ENCODE results near the gene PACRG.

The PACRG gene

DNA sequence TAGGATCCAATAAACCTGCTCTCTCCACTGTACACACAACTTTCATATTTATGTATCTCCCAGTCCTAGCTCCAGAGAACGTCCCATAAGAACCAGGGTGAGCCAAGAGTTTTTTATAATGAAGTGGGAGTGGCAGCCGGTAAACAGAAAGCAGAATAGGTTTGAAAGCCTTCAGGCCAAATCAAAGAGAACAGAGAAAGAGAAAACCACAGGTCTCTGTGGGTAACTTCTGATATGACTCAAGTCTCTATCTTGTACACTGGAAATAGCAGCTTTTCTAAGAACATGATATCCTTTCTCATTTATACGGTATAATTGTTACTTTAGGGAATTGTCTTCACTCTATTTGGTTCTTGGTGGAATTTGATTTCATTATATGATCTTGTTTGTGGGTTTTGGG is 273.6 kb downstream of the PACRG start:
- TF ChIP-seq EP300 (IDR thresholded peaks at IDR 0.05; ENCODE audit: borderline replicate concordance): no peak
- TF ChIP-seq NFIC (IDR thresholded peaks at IDR 0.05): no peak

DNA sequence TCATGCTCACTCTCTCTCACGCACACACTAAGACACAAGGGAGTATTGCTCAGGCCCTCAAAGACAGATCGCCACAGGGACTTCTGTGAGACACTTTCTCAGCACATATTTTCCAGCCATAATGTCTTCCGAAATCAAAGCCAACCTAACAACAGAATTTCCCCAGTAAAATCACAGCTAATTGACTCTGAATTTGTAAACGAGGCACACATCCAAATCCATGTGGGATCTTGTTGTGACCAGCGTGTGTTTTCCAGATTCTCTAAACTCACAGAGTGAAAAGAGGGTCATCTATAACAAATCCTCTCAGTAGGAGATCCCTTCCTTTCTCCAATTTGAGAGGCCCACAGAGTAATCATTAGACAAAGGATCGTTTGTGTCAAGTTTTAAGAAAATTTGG is 280.4 kb downstream of the PACRG start:
- no peak for TF ChIP-seq TEAD4 (IDR thresholded peaks at IDR 0.05)
- TF ChIP-seq TCF12 (IDR thresholded peaks at IDR 0.05; ENCODE audit: low read depth): no peak
- no peak for TF ChIP-seq FOXM1 (IDR thresholded peaks at IDR 0.05; ENCODE audit: borderline replicate concordance, low read depth)
- no peak for TF ChIP-seq EP300 (IDR thresholded peaks at IDR 0.05; ENCODE audit: borderline replicate concordance)
- no peak for TF ChIP-seq YY1 (IDR thresholded peaks at IDR 0.05; ENCODE audit: low read depth)
- TF ChIP-seq, protein P1, sequence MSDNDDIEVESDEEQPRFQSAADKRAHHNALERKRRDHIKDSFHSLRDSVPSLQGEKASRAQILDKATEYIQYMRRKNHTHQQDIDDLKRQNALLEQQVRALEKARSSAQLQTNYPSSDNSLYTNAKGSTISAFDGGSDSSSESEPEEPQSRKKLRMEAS (IDR thresholded peaks at IDR 0.05): no peak
- no peak for TF ChIP-seq ZBTB7A (IDR thresholded peaks at IDR 0.05; ENCODE audit: low read depth)
- TF ChIP-seq CREB1 (IDR thresholded peaks at IDR 0.05; ENCODE audit: low read depth): no peak
- no peak for TF ChIP-seq TAF1 (IDR thresholded peaks at IDR 0.05; ENCODE audit: low read depth)
- TF ChIP-seq RAD21 (IDR thresholded peaks at IDR 0.05; ENCODE audit: low read depth): no peak
- TF ChIP-seq, protein P2, sequence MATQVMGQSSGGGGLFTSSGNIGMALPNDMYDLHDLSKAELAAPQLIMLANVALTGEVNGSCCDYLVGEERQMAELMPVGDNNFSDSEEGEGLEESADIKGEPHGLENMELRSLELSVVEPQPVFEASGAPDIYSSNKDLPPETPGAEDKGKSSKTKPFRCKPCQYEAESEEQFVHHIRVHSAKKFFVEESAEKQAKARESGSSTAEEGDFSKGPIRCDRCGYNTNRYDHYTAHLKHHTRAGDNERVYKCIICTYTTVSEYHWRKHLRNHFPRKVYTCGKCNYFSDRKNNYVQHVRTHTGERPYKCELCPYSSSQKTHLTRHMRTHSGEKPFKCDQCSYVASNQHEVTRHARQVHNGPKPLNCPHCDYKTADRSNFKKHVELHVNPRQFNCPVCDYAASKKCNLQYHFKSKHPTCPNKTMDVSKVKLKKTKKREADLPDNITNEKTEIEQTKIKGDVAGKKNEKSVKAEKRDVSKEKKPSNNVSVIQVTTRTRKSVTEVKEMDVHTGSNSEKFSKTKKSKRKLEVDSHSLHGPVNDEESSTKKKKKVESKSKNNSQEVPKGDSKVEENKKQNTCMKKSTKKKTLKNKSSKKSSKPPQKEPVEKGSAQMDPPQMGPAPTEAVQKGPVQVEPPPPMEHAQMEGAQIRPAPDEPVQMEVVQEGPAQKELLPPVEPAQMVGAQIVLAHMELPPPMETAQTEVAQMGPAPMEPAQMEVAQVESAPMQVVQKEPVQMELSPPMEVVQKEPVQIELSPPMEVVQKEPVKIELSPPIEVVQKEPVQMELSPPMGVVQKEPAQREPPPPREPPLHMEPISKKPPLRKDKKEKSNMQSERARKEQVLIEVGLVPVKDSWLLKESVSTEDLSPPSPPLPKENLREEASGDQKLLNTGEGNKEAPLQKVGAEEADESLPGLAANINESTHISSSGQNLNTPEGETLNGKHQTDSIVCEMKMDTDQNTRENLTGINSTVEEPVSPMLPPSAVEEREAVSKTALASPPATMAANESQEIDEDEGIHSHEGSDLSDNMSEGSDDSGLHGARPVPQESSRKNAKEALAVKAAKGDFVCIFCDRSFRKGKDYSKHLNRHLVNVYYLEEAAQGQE (IDR thresholded peaks at IDR 0.05; ENCODE audit: low read depth): no peak
- no peak for TF ChIP-seq NFIC (IDR thresholded peaks at IDR 0.05)

DNA sequence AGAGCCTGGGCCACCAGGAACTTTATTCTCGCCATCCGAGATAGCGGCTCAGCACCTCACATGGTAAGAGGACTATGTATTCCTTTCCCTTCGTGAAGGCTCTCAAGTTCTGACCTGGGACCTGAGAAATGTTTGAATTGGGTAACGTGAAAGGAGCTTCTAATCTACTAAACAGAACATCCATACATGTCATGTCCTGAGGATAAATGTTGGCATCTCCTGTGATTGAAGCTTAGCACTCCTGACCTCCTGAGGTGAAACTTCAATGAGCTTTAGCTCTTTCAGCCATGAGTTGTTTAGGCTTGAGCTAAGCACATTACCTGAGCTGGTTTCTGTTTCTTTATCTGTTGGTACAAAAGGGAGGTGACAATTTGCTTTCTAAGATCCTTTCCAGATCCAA is 280.9 kb downstream of the PACRG start:
- TF ChIP-seq EGR1 (IDR thresholded peaks at IDR 0.05): no peak
- TF ChIP-seq EP300 (IDR thresholded peaks at IDR 0.05; ENCODE audit: borderline replicate concordance): no peak
- no peak for TF ChIP-seq RAD21 (IDR thresholded peaks at IDR 0.05; ENCODE audit: low read depth)
- no peak for TF ChIP-seq TAF1 (IDR thresholded peaks at IDR 0.05; ENCODE audit: low read depth)
- no peak for TF ChIP-seq ZBTB7A (IDR thresholded peaks at IDR 0.05; ENCODE audit: low read depth)
- TF ChIP-seq CEBPB (IDR thresholded peaks at IDR 0.05): no peak
- no peak for TF ChIP-seq TCF12 (IDR thresholded peaks at IDR 0.05; ENCODE audit: low read depth)
- TF ChIP-seq, protein P2 (IDR thresholded peaks at IDR 0.05; ENCODE audit: low read depth): no peak
- TF ChIP-seq CREB1 (IDR thresholded peaks at IDR 0.05; ENCODE audit: low read depth): no peak
- no peak for TF ChIP-seq TEAD4 (IDR thresholded peaks at IDR 0.05)
- TF ChIP-seq, protein P1 (IDR thresholded peaks at IDR 0.05): no peak
- TF ChIP-seq, protein P3, sequence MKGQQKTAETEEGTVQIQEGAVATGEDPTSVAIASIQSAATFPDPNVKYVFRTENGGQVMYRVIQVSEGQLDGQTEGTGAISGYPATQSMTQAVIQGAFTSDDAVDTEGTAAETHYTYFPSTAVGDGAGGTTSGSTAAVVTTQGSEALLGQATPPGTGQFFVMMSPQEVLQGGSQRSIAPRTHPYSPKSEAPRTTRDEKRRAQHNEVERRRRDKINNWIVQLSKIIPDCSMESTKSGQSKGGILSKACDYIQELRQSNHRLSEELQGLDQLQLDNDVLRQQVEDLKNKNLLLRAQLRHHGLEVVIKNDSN (IDR thresholded peaks at IDR 0.05): no peak
- TF ChIP-seq YY1 (IDR thresholded peaks at IDR 0.05; ENCODE audit: low read depth): no peak
- TF ChIP-seq NFIC (IDR thresholded peaks at IDR 0.05): no peak
- no peak for TF ChIP-seq FOXM1 (IDR thresholded peaks at IDR 0.05; ENCODE audit: borderline replicate concordance, low read depth)

DNA sequence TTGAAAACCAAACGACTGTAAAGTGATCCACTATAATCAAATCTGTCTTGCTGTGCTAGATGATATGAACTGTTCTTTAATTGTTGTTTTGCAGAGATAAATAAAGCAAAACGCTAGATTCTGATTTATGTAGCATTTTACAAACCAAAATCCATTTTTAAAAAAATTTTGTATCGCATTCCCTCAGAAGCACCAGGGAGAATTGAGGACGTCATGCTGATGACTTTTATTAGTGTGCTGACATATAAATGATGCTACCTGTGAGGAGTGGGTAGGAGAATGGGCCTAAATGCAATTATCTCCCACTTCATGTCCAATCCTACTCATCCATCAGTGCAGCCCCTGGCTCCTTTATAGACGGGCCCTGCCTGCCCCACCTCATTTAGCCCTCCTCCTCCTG is 282.4 kb downstream of the PACRG start:
- TF ChIP-seq NFIC (IDR thresholded peaks at IDR 0.05): no peak
- no peak for TF ChIP-seq ZBTB7A (IDR thresholded peaks at IDR 0.05; ENCODE audit: low read depth)
- no peak for TF ChIP-seq TCF12 (IDR thresholded peaks at IDR 0.05; ENCODE audit: low read depth)
- no peak for TF ChIP-seq RAD21 (IDR thresholded peaks at IDR 0.05; ENCODE audit: low read depth)
- TF ChIP-seq CEBPB (IDR thresholded peaks at IDR 0.05): no peak
- TF ChIP-seq CREB1 (IDR thresholded peaks at IDR 0.05; ENCODE audit: low read depth): no peak
- no peak for TF ChIP-seq EGR1 (IDR thresholded peaks at IDR 0.05)
- TF ChIP-seq, protein P3 (IDR thresholded peaks at IDR 0.05): no peak
- TF ChIP-seq FOXM1 (IDR thresholded peaks at IDR 0.05; ENCODE audit: borderline replicate concordance, low read depth): no peak
- TF ChIP-seq YY1 (IDR thresholded peaks at IDR 0.05; ENCODE audit: low read depth): no peak
- TF ChIP-seq TEAD4 (IDR thresholded peaks at IDR 0.05): no peak
- no peak for TF ChIP-seq TAF1 (IDR thresholded peaks at IDR 0.05; ENCODE audit: low read depth)
- TF ChIP-seq, protein P2 (IDR thresholded peaks at IDR 0.05; ENCODE audit: low read depth): no peak
- no peak for TF ChIP-seq EP300 (IDR thresholded peaks at IDR 0.05; ENCODE audit: borderline replicate concordance)
- TF ChIP-seq, protein P1 (IDR thresholded peaks at IDR 0.05): no peak

Data from Ishikawa (cell line).